ENCODE results near the gene ARID5B.

ARID5B gene

DNA sequence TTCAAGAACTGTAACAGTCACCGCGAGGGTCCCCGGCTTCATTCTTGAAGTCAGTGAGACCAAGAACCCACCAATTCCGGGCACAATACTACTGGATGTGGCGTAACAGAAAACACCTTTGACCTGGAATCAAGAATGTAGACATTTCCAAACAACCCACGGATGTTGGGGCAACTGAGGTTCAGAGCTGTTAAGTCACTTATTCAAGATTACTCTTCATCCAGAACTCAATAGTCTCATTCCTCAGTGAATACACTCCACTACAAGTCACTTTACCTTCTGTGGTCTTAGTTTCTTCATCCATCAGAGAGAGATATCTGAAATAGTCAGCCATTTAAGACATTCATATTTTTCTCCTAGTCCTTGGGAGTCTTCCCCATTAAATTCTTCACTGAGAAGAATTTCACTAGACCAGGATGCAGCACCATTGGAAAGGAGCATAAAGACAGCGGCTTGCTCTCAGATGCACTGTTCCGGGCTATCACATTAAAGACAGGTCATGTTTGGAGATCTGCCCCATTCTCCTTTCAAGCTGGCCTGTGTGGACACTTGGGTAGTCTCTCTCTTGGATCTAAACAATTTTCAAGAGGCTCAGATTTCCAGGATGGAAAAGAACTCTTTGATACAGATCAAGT lies 32.3 kb upstream of the ARID5B start:
- Histone ChIP-seq H3K4me1 (ENCODE audit: control insufficient read depth, insufficient read depth, low read length) (no peaks in the 10 kb centered on the region), H3K9ac (ENCODE audit: low read depth, low read length) (no peak overlapping the region), H3K27me3 (ENCODE audit: control insufficient read depth, insufficient read depth, low read length) (no peaks in the 10 kb centered on the region), H3K36me3 (ENCODE audit: control insufficient read depth, insufficient read depth, low read length) (no peaks in the 10 kb centered on the region), H3K9me3 (ENCODE audit: control insufficient read depth, insufficient read depth, low read length) (no peaks in the 10 kb centered on the region), H3K4me3 (ENCODE audit: low read depth, low read length) (no peak overlapping the region), H3K27ac (ENCODE audit: low read depth, low read length) (no peak overlapping the region)

DNA sequence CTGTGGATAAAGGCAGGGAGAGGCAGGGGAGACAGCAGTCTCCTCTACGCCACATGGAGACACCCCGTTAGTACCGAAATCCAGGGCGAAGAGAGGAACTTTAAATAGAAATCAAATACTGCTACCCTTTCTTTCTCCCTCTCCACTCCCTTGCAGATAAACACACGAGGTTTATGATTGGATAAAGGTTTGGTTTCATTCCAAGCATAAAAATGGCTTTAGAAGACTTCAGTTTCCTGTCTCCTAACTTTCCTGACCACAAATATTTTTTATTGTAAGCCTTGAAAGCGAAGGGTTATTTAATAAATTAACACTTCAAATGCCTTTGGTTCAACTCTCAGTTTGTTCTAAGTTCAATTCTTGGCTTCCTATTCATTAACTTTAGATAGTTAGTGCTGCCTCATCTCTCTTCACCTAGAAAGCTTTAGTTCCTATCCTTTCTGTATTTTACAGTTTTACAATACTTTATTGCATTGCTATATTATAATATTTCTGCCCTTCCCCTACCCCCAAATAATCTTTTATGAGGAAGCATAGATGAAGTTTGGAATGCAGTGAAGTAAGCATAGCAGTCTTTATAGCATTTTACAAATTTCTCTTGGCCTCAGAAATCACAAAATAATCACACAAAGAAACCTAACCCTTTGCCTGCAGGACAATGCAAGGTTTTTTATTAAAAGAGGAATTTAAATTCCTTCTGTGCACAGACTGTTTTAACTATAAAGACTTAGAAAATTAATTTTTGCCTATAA lies 31.5 kb upstream of the ARID5B start:
- Histone ChIP-seq H3K27ac (ENCODE audit: low read depth, low read length) (no peak overlapping the region), H3K4me3 (ENCODE audit: low read depth, low read length) (no peak overlapping the region), H3K36me3 (ENCODE audit: control insufficient read depth, insufficient read depth, low read length) (no peaks in the 10 kb centered on the region), H3K9me3 (ENCODE audit: control insufficient read depth, insufficient read depth, low read length) (no peaks in the 10 kb centered on the region), H3K9ac (ENCODE audit: low read depth, low read length) (no peak overlapping the region), H3K27me3 (ENCODE audit: control insufficient read depth, insufficient read depth, low read length) (no peaks in the 10 kb centered on the region), H3K4me1 (ENCODE audit: control insufficient read depth, insufficient read depth, low read length) (no peaks in the 10 kb centered on the region)

DNA sequence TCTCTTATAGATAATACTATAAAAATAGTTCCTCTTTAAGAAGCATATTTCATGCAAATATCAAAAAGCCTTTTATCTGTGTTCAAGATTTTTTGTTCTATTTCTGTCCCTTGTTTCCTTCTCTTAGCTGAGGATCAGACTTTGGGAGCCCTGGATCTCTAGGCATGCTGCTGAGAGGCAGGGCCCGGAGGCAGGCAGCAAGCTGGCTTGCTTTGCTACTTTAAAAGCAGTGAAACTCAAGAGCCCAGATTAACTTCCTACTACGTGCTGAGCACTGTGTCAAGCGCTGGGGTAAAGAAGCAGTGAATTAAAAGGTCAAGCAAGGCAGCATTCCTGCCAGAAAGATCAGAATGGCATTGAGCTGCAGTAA lies 31.0 kb upstream of the ARID5B start:
- Histone ChIP-seq H3K4me3 (ENCODE audit: low read depth, low read length) (no peak overlapping the region), H3K9me3 (ENCODE audit: control insufficient read depth, insufficient read depth, low read length) (no peaks in the 10 kb centered on the region), H3K4me1 (ENCODE audit: control insufficient read depth, insufficient read depth, low read length) (no peaks in the 10 kb centered on the region), H3K27ac (ENCODE audit: low read depth, low read length) (no peak overlapping the region), H3K9ac (ENCODE audit: low read depth, low read length) (no peak overlapping the region), H3K36me3 (ENCODE audit: control insufficient read depth, insufficient read depth, low read length) (no peaks in the 10 kb centered on the region), H3K27me3 (ENCODE audit: control insufficient read depth, insufficient read depth, low read length) (no peaks in the 10 kb centered on the region)

DNA sequence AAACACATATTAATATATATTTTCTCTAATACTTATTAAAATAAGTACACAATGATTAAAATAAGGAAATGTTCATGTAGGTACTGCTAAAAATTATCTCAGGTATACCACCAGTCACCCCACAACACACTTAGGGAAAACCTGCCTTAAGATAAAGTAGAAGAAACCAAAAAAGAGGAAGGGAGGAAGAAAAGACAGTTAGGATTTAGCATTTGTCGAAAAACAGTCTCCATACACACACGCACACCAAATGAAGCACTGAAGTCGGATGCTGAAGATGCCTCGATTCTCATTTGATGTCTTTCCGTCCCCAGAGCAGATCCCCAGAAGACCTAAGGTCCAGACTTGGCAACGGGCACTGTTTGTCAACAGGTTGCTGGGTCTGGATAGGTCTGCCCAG lies 30.0 kb upstream of the ARID5B start:
- H3K4me3 ChIP-seq (ENCODE audit: low read depth, low read length): no peak overlapping the region
- H3K9ac ChIP-seq (ENCODE audit: low read depth, low read length): no peak overlapping the region
- H3K4me1 ChIP-seq (ENCODE audit: control insufficient read depth, insufficient read depth, low read length): no peaks in the 10 kb centered on the region
- no peaks in the 10 kb centered on the region for H3K9me3 ChIP-seq (ENCODE audit: control insufficient read depth, insufficient read depth, low read length)
- no peaks in the 10 kb centered on the region for H3K27me3 ChIP-seq (ENCODE audit: control insufficient read depth, insufficient read depth, low read length)
- no peak overlapping the region for H3K27ac ChIP-seq (ENCODE audit: low read depth, low read length)
- H3K36me3 ChIP-seq (ENCODE audit: control insufficient read depth, insufficient read depth, low read length): no peaks in the 10 kb centered on the region

DNA sequence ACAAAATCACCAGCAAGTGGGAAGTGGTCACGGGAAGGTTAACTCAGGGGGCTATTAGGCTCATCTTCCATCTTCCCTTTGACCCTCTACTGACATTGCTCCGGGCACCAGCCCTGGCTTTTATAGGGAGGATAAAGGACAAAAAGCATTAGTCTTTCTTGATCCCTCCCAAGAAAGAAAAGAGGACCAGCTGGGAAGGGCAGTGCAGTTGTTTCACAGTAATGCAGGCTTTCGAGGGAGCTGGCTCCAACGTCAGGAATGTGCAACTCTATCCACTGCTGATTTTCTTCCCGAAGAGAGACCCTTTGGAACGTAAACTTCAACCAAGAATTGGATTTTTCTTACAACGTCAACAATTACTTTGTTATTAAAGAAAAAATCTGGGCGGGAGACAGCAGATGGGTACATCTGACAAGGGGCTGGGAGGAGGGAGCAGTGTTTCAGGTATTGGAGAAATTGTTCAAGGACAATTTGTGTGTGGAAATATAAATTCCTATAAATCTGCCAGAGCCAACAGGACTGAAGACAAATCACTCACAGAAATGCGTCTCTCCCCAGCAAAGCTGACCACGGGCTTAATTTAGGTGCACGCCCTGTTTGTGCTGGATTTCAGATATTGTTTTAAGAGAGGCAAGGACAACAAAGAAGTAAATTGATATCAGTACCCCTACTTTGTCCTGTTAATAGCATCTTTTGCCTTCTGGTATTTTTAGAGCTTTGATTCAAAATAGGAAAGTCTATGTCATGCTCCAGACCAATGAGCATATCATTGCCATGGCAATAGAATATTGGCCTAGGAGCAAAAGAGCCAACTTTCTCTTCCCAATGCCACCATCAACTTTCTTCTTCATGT lies 23.4 kb upstream of the ARID5B start:
- Histone ChIP-seq H3K9ac (ENCODE audit: low read depth, low read length) (no peak overlapping the region), H3K36me3 (ENCODE audit: control insufficient read depth, insufficient read depth, low read length) (no peaks in the 10 kb centered on the region), H3K27ac (ENCODE audit: low read depth, low read length) (no peak overlapping the region), H3K9me3 (ENCODE audit: control insufficient read depth, insufficient read depth, low read length) (no peaks in the 10 kb centered on the region), H3K27me3 (ENCODE audit: control insufficient read depth, insufficient read depth, low read length) (no peaks in the 10 kb centered on the region), H3K4me1 (ENCODE audit: control insufficient read depth, insufficient read depth, low read length) (no peaks in the 10 kb centered on the region), H3K4me3 (ENCODE audit: low read depth, low read length) (no peak overlapping the region)

DNA sequence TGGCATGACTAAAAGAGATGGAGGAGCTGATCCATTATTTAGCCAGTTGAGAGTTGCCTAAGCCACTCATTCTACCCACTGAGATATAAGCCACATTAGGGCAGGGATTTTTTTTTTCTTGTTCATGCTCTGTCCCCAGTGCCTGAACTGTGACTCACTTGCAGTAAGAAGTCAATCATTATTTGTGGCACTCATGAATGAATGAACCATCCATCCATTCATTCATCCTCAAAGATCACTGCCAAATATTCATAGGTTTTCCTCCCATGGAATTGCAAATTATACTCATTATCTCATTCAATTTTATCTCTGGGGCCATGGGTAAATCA lies 22.8 kb upstream of the ARID5B start:
- Histone ChIP-seq H3K36me3 (ENCODE audit: control insufficient read depth, insufficient read depth, low read length) (no peaks in the 10 kb centered on the region), H3K27me3 (ENCODE audit: control insufficient read depth, insufficient read depth, low read length) (no peaks in the 10 kb centered on the region), H3K9ac (ENCODE audit: low read depth, low read length) (no peak overlapping the region)

DNA sequence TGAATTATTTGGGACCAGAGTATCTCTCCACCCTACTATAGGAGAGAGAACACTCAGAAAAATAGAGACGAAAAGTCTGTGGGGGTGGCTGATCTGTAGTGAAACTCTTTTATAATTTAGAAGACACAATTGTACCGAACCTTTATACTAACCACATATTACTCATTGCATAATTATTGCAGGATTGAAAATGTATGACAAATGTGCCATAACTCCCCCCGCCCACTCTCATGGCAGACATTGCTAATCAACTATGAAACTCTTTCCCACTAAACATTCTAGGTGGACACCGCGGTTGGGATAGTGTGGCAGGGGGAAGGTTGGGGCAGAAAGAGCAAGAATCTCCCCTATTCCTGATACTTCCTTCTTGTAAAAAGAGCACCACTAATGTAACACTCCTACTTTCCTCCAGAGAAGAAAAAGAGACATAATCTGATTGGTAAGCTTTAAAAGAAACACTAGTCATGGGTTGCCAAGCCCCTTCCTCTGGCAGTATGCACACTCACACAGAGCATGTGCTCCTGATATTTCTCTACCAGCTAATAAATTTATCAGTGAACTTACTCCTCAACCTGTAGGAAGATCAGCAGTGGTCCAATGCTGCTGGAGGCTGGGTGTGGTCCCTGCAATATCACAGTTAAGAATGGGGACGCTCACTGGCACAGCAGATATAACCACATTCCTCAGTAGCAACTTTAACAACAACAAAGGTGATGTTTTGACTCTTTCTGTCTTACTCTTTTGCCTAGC lies 18.7 kb upstream of the ARID5B start:
- Histone ChIP-seq H3K27ac (ENCODE audit: low read depth, low read length) (no peak overlapping the region), H3K9ac (ENCODE audit: low read depth, low read length) (no peak overlapping the region), H3K9me3 (ENCODE audit: control insufficient read depth, insufficient read depth, low read length) (no peaks in the 10 kb centered on the region)

More for the DNA sequence above, 22.8 kb upstream of the ARID5B start:
- H3K4me3 ChIP-seq (ENCODE audit: low read depth, low read length): no peak overlapping the region
- no peaks in the 10 kb centered on the region for H3K9me3 ChIP-seq (ENCODE audit: control insufficient read depth, insufficient read depth, low read length)
- H3K4me1 ChIP-seq (ENCODE audit: control insufficient read depth, insufficient read depth, low read length): no peaks in the 10 kb centered on the region
- no peak overlapping the region for H3K27ac ChIP-seq (ENCODE audit: low read depth, low read length)

DNA sequence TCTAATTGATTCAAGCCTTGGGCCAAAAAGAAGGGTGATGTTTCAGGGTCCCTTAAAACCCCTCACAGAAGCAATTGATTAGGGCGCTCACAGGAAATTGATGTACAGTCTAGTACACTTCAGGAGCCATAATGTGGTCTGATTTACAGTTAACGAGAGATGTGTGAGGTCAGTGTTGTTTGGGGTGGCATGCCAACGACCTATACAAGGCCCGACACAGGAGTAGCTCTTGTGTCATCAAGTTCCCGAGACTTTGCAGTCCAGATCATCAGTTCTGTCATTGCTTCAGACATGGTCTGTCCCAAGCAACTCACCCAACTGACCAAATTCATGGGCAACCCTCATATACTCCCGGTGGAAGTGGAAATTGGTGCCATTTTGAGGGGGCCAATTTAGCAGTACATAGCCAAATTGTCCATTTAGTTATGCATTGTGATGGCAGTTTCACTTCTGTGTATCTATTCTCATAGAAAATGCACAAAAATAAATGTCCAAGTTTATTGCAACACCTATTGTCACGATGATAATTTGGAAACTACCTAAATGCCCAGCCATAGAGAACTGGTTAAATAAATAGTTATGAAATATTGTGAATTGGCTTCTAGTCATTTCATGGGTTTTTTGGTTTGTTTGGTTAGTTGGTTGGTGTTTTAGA lies 18.0 kb upstream of the ARID5B start:
- Histone ChIP-seq H3K27me3 (ENCODE audit: control insufficient read depth, insufficient read depth, low read length) (no peaks in the 10 kb centered on the region), H3K4me3 (ENCODE audit: low read depth, low read length) (no peak overlapping the region), H3K36me3 (ENCODE audit: control insufficient read depth, insufficient read depth, low read length) (no peaks in the 10 kb centered on the region), H3K9me3 (ENCODE audit: control insufficient read depth, insufficient read depth, low read length) (no peaks in the 10 kb centered on the region), H3K4me1 (ENCODE audit: control insufficient read depth, insufficient read depth, low read length) (no peaks in the 10 kb centered on the region), H3K9ac (ENCODE audit: low read depth, low read length) (no peak overlapping the region), H3K27ac (ENCODE audit: low read depth, low read length) (no peak overlapping the region)

More for the DNA sequence above, 18.7 kb upstream of the ARID5B start:
- Histone ChIP-seq H3K27me3 (ENCODE audit: control insufficient read depth, insufficient read depth, low read length) (no peaks in the 10 kb centered on the region), H3K4me3 (ENCODE audit: low read depth, low read length) (no peak overlapping the region), H3K36me3 (ENCODE audit: control insufficient read depth, insufficient read depth, low read length) (no peaks in the 10 kb centered on the region), H3K4me1 (ENCODE audit: control insufficient read depth, insufficient read depth, low read length) (no peaks in the 10 kb centered on the region)

DNA sequence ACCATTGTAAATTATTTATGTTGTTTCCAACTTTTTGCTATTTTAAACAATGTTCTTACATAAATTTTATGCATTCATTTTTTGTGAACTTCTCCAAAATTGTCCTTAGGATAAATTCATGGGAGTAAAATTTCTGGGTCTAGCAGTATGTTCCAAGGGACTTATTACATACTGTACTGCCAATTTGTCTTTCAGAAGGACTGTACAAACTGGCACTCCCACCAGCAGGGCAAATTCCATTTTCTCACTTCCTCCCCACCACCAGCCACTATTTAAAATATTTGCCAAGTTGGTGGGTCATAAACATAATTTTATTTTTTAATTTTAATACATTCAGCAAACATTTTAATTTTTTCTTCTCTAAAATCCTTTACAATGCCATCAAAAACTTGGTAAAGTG lies 13.7 kb upstream of the ARID5B start:
- no peaks in the 10 kb centered on the region for H3K27me3 ChIP-seq (ENCODE audit: control insufficient read depth, insufficient read depth, low read length)
- no peak overlapping the region for H3K4me3 ChIP-seq (ENCODE audit: low read depth, low read length)
- no peaks in the 10 kb centered on the region for H3K36me3 ChIP-seq (ENCODE audit: control insufficient read depth, insufficient read depth, low read length)
- no peaks in the 10 kb centered on the region for H3K9me3 ChIP-seq (ENCODE audit: control insufficient read depth, insufficient read depth, low read length)
- H3K27ac ChIP-seq (ENCODE audit: low read depth, low read length): no peak overlapping the region
- H3K4me1 ChIP-seq (ENCODE audit: control insufficient read depth, insufficient read depth, low read length): no peaks in the 10 kb centered on the region
- H3K9ac ChIP-seq (ENCODE audit: low read depth, low read length): no peak overlapping the region

DNA sequence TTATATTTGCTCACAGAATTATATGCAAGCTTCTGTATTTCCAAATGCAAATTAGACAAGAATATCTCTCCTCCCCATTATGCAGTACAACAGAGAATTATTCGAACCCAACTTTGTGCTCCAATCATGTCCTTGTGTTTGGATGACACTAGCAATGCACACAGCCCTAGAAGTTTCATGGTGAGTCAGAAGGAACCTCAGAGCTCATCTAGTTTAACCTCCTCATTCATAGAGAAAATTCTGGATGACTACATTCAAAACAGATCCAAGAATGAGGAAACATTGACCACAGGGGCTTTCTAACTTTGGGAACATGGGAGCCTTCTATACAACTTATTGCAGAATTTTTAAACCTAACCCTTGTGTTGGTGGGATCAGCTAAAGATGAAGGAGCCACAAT lies 12.8 kb upstream of the ARID5B start:
- Histone ChIP-seq H3K9me3 (ENCODE audit: control insufficient read depth, insufficient read depth, low read length) (no peaks in the 10 kb centered on the region), H3K9ac (ENCODE audit: low read depth, low read length) (no peak overlapping the region), H3K4me1 (ENCODE audit: control insufficient read depth, insufficient read depth, low read length) (no peaks in the 10 kb centered on the region), H3K4me3 (ENCODE audit: low read depth, low read length) (no peak overlapping the region), H3K27ac (ENCODE audit: low read depth, low read length) (no peak overlapping the region), H3K27me3 (ENCODE audit: control insufficient read depth, insufficient read depth, low read length) (no peaks in the 10 kb centered on the region), H3K36me3 (ENCODE audit: control insufficient read depth, insufficient read depth, low read length) (no peaks in the 10 kb centered on the region)
